Occipital lobe (tissue), 2 donors: ENCODE measurements around the gene DOP1B. TPM values are rescaled to one million over a fixed set of nuclear protein-coding genes. Genes with fewer than 3 reads are reported as not detected.
"Not testable (repeated sequence)": the region's sequence is repeated elsewhere in the genome, so short reads cannot be mapped to it uniquely, and the experiment has no call there.

ENCODE experiments used
- DNase-seq: peaks from one replicate; lab custom pipeline; 2025; lab: John Stamatoyannopoulos, UW
- total RNA-seq: library from RNA; depleted of rRNA; stranded (reverse); fragments of >200 nt; gene quantifications from one replicate; pipeline ENCODE4 v1.2.3, GENCODE V29; 2014

Gene DOP1B
- total RNA-seq, 1 donor from 2014 or later: 30.9 TPM

DNA sequence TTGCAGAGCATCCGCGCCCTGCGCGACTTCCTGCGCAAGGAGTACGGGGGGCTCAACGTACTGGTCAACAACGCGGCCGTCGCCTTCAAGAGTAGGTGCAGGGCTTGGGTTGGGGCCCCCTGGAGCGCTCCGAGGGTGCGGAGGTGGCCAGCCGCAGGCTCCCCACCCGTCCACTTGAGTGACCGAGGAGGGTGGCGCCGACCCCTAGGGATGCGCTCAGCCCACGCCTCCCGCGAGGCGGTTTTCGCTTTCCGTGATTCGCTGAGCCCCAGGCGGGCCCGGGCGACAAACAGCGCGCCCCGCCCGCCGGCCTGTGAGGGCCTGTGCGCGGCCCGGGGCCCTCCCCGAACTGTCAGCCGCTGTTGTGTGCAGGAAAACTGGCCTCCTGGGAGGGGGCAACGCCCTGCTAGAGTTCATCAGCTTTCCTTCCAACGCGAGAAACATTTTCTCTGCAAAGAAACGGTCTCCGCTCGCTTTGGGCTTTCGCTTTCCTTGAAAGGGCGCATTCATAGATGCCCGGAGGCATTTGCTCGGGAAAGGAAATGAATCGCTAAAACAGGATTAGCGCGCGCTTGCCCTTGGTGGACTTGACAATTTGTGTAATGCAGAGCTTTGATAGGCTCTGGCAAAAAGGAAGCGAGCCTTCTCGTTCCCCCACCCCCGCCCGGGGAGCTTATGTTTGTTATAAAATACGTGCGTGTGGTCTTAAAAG, 21.1 kb upstream of the DOP1B start:
- DNase-seq: peak; percentile 65

DNA sequence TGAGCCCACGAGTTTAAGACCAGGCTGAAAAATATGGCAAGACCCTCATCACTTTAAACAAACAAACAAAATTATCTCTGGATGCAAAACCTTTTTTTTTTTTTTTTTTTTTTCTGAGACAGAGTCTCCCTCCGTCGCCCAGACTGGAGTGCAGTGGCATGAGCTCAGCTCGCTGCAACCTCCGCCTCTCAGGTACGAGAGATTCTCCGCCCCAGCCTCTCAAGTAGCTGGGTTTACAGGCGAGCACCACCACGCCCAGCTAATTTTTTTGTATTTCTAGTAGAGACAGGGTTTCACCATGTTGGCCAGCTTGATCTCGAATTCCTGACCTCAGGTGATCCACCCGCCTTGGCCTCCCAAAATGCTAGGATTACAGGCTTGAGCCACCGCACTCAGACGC, 16.8 kb upstream of the DOP1B start:
- DNase-seq: not testable (repeated sequence)

DNA sequence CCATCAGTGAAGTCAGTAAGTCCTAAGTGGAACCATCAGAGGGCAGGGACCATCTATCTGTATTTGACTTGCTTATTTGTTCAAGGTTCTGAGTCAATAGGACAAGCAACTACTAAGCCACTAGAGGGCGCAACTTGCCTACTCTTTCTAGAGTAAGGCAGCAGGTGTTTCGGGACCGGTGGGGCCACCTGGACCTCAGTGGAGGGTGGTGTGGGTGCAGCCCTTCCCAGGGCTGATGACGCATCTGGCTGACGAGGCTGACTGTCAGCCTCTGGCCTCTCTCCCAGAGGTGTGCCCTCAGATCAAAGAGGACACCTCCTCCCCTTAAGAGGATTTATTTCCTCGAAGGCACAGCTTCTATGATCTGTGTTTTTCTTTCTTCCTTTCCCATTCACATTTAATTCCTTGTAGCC, 15.1 kb upstream of the DOP1B start:
- DNase-seq: peak; percentile 61

DNA sequence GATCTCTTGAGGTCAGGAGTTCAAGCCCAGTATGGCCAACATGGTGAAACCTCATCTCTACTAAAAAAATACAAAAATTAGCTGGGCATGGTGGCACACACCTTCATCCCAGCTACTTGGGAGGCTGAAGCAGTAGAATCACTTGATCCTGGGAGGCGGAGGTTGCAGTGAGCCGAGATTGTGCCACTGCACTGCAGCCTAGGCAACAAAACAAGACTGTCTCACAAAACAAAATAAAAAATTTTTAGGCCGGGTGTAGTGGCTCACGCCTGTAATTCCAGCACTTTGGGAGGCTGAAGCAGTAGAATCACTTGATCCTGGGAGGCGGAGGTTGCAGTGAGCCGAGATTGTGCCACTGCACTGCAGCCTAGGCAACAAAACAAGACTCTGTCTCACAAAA, 12.4 kb upstream of the DOP1B start:
- not testable (repeated sequence) for DNase-seq

DNA sequence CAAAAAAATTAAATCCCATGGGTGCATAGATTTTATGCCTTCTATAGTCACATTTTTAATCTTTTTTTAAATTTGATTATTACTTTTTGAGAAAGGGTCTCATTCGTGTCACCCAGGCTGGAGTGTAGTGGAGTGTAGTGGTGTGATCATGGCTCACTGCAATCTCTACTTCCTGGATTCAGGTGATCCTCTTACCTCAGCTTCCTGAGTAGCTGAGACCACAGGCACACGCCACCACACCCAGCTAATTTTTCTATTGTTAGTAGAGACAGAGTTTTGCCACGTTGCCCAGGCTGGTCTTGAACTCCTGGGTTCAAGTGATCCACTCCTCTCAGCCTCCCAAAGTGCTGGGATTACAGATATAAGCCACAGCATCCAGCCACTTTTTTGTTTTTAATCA, 11.4 kb upstream of the DOP1B start:
- no peak for DNase-seq

DNA sequence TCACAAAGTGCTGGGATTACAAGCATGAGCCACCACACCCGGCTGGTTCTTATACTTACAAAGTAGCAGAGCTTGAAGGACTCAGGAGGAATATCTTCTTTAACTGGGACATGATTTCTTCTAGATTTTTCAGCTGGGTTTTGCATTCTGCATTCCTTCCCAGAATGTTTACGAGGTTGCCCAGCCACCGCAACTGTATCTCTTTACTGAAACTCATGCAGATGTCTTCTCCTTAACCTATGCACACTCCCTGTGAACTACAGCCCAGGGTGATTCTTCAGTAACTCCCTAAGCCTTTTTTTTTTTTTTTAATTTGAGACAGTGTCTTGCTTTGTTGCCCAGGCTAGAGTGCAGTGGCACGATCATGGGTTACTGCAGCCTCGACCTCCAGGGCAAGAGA, 8.7 kb upstream of the DOP1B start:
- DNase-seq: no peak

DNA sequence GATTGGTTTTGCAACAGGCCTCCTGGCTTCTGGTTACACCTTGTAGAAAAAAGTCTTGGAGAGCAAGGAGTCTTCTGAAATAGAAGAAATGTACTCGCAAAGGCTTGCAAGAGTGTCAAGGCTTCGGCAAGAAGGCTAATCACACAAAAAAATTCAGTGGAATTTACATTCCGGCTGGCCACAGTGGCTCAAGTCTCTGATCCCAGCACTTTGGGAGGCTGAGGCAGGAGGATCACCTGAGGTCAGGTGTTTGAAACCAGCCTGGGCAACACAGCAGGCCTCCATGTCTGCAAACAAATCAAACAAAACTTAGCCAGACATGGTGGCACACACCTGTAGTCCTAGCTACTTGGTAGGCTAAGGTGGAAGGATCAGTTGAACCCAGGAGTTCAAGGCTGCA, 7.7 kb upstream of the DOP1B start:
- no peak for DNase-seq

DNA sequence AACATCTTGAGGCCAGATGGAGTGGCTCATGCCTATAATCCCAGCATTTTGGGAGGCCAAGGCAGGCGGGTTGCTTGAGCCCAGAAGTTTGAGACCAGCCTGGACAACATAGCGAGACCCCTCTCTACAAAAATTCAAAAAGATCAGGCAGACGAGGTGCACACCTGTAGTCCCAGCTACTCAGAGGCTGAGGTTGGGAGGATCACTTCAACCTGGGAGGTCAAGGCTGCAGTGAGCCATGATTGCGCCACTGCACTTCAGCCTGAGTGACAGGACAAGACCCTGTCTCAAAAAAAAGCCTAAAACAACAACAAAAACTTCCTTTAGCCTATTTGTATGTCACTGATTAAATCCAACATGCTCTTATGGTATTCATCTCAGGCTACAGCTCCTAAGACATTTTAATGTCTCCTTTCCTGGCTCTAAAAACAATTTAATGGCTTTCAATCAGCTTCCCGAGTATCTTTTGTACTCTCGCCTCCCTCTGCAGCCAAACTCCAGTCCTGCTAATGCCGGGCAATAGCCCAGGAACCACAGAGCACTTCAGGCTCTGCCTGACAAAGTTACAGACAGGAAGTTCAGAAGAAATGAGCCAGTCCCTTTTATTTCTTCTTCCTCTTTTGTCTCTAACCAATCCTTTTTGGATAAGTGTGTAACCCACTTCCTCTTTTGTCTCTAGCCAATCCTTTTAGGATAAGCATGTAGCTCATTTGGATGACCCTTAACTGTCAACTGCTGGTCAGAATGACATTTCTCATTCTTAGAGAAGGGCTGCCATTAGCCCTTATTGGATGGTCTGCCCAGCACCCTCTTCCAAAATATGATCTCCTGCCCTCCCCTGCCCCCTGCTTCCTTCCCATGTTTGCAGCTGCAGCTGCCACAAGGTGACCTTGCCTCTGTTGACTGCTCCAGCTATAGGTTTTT, 6.6 kb upstream of the DOP1B start:
- no peak for DNase-seq

DNA sequence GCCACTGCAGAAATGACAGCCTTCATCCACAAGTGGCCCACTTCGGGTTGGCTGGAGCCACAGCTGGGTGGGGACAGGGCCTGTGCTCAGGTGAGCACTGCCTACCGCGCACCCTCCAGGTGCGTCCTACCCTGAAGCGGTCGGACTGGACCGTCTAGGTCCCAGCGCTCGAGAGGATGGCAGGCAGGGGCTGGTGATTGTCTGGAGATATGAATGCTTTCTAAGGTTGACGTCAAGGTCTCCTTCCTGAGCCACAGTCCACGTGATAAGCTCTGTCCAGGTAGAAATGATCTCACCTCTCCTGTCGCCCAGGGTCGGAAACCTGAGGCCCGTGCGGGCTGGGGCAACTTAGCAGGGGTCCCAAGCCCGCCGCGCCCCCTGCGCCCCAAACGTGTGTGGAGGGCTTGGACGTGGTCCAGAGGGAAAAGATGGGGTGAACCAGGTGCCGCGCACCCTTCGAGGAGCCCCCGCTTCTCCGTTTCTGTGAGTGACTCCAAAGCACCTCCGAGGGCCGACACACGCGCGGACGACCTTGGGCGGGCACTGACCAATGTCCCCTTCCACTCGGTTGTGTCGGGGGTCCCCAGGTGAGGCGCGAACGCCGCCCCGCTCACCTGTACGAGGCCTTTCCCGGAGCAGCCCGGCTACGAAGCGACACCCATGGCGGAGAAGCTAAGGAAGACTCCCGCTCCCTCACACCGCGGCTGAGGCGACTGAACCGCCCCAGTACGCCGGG, 853 bp upstream of the DOP1B start:
- no peak for DNase-seq

DNA sequence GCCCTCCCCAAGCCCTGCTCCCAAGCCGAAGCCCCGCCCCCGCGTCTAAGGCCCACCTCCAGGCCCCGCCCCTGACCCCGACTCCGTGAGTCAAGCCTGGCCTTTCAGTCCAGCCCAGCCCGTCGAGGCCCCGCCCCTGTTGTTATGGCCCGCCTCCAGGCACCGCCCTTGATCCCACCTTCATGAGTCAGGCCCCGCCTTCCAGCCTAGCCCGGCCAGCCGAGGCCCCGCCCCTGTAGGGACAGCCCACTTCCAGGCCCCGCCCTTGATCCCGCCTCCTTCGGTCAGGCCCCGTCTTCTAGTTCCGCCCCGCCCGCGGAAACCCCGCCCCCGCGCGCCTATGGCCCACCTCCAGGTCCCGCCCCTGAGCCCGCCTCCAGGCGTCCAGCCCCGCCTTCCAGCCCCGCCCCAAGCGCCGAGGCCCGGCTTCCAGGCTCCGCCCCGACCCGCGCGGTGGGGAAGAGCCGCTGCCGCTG, 247 bp upstream of the DOP1B start:
- peak; percentile 100 for DNase-seq

DNA sequence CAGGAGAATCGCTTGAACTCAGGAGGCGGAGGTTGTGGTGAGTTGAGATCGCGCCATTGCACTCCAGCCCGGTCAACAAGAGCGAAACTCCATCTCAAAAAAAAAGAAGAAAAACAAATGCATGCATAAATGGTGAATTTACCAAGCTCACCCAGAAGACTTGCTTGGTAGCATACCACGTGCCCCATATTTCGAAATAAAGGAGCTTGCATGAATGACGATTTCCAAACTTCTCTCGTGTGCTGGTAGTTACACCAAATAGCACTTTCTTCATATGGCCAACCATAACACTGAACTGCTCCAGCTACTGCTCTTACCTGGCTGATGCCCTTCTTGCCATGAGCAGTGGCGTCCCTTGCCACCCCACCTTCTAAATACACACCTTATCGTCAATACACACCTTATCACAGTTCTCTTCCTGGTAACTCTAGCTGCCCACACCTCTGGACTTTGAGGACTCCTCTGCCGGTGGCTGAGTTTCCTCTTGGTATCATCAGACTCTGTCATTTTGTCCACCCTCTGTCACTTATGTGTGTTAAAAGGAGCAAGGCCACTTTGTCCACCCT, 2.8 kb downstream of the DOP1B start:
- no peak for DNase-seq

DNA sequence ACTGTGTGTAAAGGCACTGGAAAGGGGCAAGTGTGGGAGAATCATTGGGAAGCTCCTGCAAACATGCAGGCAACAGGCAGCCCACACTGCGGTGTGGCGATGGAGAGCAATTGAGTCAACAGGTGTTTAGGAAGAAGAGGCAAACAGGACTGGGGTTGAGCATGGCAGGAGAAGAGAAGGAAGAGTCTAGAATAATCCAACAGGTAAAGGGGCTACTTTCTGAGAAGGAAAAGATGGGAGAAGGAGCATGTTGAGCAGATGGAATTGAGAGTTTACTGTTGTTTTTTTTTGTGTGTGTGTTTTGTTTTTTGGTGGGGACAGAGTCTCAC, 4.2 kb downstream of the DOP1B start:
- no peak for DNase-seq

DNA sequence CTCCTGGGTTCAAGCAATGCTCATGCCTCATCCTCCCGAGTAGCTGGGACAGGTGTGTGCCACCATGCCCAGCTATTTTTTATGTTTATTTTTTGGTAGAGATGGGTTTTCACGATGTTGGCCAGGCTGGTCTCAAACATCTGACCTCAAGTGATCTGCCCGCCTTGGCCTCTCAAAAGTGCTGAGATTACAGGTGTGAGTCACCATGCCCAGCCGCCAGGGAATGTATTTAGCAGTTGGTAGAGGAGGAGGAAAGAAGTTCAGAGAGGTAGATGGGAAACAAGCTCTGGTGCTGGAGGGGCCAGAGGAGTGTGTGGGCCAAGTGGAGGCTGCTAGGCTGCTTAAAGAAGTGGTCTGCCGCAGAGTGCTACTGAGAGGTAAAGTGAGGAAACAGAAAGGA, 6.0 kb downstream of the DOP1B start:
- no peak for DNase-seq

DNA sequence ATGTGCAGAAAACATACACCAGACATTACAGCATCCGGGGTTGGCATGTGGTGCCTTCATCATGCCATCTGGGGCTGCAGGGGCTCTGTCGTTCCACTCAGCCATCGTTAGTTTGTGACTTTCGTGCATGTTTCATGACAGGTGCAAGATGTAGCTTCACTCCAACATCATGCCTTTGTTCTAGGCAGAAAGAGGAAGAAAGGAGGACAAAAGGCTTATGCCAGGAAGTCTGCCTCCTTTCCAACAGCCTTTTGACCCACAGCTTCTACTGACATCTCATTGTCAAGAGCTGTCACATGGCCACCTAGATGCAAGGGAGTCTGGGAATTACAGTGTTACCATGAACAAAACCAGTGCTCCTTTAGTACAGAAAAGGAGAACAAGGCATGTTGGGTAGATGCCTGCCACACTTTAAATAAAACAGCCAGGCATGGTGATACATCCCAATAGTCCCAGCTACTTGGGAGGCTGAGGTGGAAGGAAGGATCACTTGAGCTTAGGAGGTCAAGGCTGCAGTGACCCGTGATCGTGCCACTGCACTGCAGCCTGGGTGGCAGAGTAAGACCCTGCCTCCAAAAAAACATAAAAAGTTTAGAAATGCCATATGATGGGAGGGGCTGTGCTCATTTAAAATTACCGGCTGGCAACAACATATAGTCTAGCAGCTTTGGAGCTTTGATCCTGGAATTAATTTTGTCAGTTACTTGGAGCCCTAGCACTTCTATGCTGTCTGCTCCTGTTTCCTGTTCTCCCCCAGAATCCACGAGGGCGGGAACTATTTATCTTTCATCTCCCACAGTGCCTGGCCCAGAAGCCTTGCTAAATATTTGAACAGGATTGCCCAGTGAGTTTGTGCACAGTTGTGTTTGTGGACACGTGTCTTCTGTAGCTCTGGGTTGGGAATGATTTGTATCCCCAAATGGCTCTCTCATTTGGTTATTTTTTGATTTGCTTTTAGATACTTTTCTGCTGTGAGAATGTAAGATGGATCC, 7.4 kb downstream of the DOP1B start:
- DNase-seq: no peak

DNA sequence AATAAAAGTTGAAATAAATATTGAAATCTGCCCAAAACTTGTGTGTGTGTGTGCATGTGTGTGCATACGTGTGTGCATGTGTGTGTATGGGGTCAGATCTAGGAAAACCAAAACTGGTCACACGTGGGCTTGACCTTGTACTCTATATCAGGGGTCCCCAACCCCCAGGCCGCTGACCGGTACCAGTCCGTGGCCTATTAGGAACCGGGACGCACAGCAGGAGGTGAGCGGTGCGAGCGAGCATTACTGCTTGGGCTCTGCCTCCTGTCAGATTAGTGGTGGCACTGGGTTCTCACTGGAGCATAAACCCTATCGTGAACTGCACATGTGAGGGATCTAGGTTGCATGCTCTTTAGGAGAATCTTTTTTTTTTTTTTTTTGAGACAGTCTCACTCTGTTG, 8.7 kb downstream of the DOP1B start:
- DNase-seq: no peak

DNA sequence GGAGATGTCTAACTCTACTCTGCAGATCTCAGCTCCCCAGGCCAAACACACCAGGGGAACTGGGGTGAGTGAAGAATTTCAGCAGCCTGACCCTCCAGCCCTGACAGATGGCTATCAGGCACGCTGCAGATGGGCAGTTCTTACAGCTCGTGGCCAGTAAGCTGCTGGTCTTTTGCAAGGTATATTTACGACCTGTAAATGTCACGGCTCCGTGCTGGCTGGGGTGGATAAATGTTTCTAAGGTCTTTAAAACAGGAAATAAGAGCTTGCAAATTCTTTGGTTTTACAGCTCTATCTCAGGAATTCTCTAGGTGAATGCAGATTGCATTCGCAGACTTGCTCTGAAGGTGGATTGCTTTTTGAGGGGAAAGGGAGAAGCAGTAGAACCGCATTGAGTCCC, 10.1 kb downstream of the DOP1B start:
- no peak for DNase-seq

DNA sequence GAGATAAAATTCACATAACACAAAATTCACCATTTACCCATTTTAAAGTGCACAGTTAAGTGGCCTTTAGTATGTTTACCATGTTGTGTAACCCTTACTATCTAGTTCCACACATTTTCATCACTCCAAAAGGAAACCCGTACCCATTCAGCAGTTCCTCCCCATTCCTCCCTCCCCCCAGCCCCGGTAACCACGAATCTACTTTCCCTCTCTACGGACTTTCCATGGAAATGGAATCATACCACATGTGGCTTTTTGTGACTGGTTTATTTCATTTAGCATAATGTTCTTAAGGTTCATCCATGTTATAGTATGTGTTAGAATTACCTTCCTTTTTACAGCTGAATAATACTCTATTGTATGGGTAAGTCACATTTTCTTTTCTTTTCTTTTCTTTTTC, 10.9 kb downstream of the DOP1B start:
- no peak for DNase-seq

DNA sequence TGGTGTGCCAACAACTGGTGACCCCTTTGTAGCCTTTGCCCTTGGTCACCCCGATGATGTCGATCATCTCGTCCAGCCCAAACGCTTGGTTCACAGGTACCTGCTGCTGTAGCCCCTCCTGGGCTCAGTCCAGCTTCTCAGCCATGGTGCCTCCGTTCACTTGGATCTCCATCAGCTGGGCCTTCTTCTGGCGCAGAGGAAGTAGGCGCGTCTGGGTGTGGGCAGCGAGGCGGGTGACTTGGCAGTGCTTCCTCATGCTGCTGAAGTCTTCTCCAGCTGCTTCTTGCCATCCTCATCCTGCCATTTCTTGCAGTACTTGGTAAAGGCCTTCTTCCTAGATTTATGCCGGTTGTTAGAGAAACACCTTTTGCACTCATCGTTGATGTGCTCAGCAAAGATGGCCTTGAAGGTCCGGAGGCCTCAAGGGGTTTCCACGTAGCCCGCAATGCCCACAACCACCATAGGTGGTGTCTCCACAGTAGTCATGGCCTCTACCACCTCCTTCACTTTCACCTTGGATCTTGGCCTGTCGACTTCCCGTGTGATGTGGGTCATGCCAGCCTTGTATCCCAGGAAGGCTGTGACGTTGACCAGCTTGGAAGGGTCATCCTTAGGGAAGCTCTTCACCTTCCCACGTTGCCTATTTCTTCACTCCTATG, 13.0 kb downstream of the DOP1B start:
- DNase-seq: no peak

DNA sequence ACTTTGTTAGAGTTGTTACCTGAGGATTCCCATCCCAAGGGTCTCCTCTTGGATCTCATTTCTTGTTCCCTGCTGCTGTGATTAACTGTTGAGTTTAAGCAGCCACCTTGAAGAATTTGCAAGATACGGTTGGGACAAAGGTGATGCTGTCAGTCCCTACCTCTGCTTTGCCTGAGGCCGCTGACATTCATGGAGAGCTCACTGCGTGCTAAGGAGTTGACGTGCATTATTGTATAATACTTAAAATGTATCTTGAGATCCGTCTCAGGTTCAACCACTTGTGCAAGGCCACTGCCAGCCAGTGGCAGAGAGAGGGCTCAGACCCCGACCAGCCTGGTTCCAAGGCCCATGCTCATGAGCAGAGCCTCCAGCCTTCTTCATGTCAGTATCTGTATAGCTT, 14.2 kb downstream of the DOP1B start:
- no peak for DNase-seq

DNA sequence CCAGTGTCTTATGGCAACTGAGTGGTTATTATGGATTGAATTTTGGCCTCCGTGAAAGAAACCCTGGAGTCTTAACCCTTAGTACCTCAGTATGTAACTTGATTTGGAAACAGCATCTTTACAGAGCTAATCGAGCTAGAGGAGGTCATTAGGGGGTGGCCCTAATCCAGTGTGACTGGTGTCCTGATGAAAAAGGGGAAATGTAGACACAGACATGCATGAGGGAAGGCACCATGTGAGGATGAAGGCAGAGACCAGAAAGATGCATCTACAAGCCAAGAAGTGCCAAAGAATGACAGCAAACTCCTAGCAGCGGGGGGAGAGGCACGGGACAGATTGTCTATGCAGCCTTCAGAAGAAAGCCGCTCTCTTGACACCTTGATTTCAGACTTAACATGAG, 14.7 kb downstream of the DOP1B start:
- no peak for DNase-seq
